K562 (cell line): ENCODE data around the gene HEATR1. TPM values are rescaled to one million over a fixed set of nuclear protein-coding genes. Genes with fewer than 3 reads are reported as not detected.

Source experiments
- ATAC-seq: fragments of 200-7000 bp; cut with Tn5 transposase; 3 replicates; pipeline ENCODE4 v1.9.1; 2020; ENCODE audit warnings: moderate library complexity
- BruUV-seq: library from RNA; stranded (reverse); fragments of 400-500 nt; replicated peaks from 2 replicates; lab custom pipeline; 2021; lab: Mats Ljungman, UMichigan
- CTCF ChIA-PET: fragments of 300-600 bp; formaldehyde crosslinking; extraction: SDS; loops from one replicate; lab custom pipeline; 2021; ENCODE audit warnings: low intra/inter-chr PET ratio; lab: Yijun Ruan, JAX
- POLR2A ChIA-PET: fragments of 300-600, 350-650 bp; sonication (Branson Sonifier 250); formaldehyde crosslinking; extraction: SDS; loops from one replicate; lab custom pipeline; 2021; ENCODE audit warnings: antibody characterized with exemption, inconsistent platforms; lab: Yijun Ruan, JAX
- DNase-seq, 4 experiments: peaks; one replicate each; pipeline versions ENCODE4 v3.0.0 to v3.0.0-alpha.2; 2011 to 2018; ENCODE audit warnings: low spot score in 3 of 4, mixed read lengths in 3 of 4; ENCODE audit errors: extremely low read depth in 1 of 4
- FAIRE-seq: peaks from 2 replicates; lab custom pipeline; 2011; peaks lifted over from hg19 to GRCh38; lab: Jason Lieb, UNC
- H2AFZ ChIP-seq: 2 replicates; pipeline ENCODE4 v1.6.0; 2011; ENCODE audit warnings: low read depth, low read length, control low read depth, inconsistent platforms
- H3K27ac ChIP-seq: fragments of 200-600 bp; 3 replicates; pipeline ENCODE4 v1.8.0; 2011; ENCODE audit warnings: low read depth, mild to moderate bottlenecking, control low read depth, inconsistent platforms, low read length, moderate library complexity, mixed read lengths; ENCODE audit errors: extremely low read depth
- H3K27me3 ChIP-seq, 2 experiments: fragments of 300-600 bp in 1 of 2; 2 replicates in 1 of 2; 3 replicates in 1 of 2; pipeline versions ENCODE4 v1.6.0 to v1.8.0; 2011; ENCODE audit warnings: inconsistent platforms in 2 of 2, low read length in 2 of 2, mild to moderate bottlenecking in 1 of 2, mixed read lengths in 1 of 2, moderate library complexity in 1 of 2; ENCODE audit not compliant: control insufficient read depth in 2 of 2, insufficient read depth in 2 of 2
- H3K36me3 ChIP-seq: fragments of 300-600 bp; 3 replicates; pipeline ENCODE4 v1.8.0; 2011; ENCODE audit warnings: mild to moderate bottlenecking, low read length, inconsistent platforms; ENCODE audit not compliant: control insufficient read depth, insufficient read depth
- H3K4me1 ChIP-seq, 2 experiments: fragments of 200-600 bp in 1 of 2; replicated peaks in 1 of 2; 2 replicates in 1 of 2; 3 replicates in 1 of 2; pipeline versions ENCODE4 v1.5.1 to v1.8.0; 2011; ENCODE audit warnings: inconsistent platforms in 2 of 2, low read length in 2 of 2, mild to moderate bottlenecking in 1 of 2, mixed read lengths in 1 of 2, moderate library complexity in 1 of 2; ENCODE audit not compliant: control insufficient read depth in 2 of 2, insufficient read depth in 2 of 2
- H3K4me2 ChIP-seq: 2 replicates; pipeline ENCODE4 v1.6.1; 2011; ENCODE audit warnings: low read length, control low read depth, inconsistent platforms, mixed read lengths; ENCODE audit not compliant: insufficient read depth
- H3K4me3 ChIP-seq: fragments of 200-600 bp; sonication (generic), shearing (Covaris generic); 2 replicates; pipeline ENCODE4 v1.5.1; 2016; ENCODE audit warnings: control low read depth, inconsistent platforms
- H3K79me2 ChIP-seq: fragments of 200-600 bp; 3 replicates; pipeline ENCODE4 v1.8.0; 2011; ENCODE audit warnings: low read length, inconsistent platforms; ENCODE audit not compliant: control insufficient read depth, insufficient read depth
- H3K9ac ChIP-seq, 2 experiments: 2 replicates each; pipeline versions ENCODE4 v1.6.0 to v1.6.1; 2011; ENCODE audit warnings: low read depth in 2 of 2, low read length in 2 of 2, control low read depth in 1 of 2, inconsistent platforms in 1 of 2, mild to moderate bottlenecking in 1 of 2, mixed read lengths in 1 of 2; ENCODE audit not compliant: insufficient read depth in 1 of 2
- H3K9me1 ChIP-seq: one replicate; pipeline ENCODE4 v1.6.0; 2011; ENCODE audit warnings: inconsistent platforms, mild to moderate bottlenecking, low read length, moderate library complexity; ENCODE audit not compliant: control insufficient read depth, insufficient read depth
- H3K9me3 ChIP-seq: replicated peaks from 2 replicates; pipeline ENCODE4 v1.5.1; 2011; ENCODE audit warnings: low read depth, low read length, inconsistent platforms; ENCODE audit not compliant: control insufficient read depth, insufficient read depth
- H4K20me1 ChIP-seq: replicated peaks from 2 replicates; pipeline ENCODE4 v1.6.1; 2011; ENCODE audit warnings: low read length, inconsistent platforms, mixed read lengths; ENCODE audit not compliant: control insufficient read depth, insufficient read depth
- ASH1L ChIP-seq: fragments of 450-650 bp; IDR thresholded peaks from 2 replicates; pipeline ENCODE4 v1.6.1; 2018; ENCODE audit warnings: borderline replicate concordance, mild to moderate bottlenecking, low read depth; ENCODE audit not compliant: partially characterized antibody
- ATF3 ChIP-seq, 2 experiments: fragments of 450-650 bp in 1 of 2; sonication (generic) in 1 of 2; formaldehyde crosslinking in 1 of 2; IDR thresholded peaks in 1 of 2; conservative IDR thresholded peaks in 1 of 2; 2 replicates each; pipeline versions ENCODE4 v1.6.1 to v1.8.1; 2016 to 2023; ENCODE audit warnings: mild to moderate bottlenecking in 2 of 2, moderate library complexity in 2 of 2, inconsistent platforms in 1 of 2, missing genetic modification reagents in 1 of 2
- ATF7 ChIP-seq: fragments of 450-650 bp; IDR thresholded peaks from 2 replicates; pipeline ENCODE4 v1.7.1; 2014; ENCODE audit warnings: mild to moderate bottlenecking, moderate library complexity
- CBFA2T2 ChIP-seq: fragments of 450-650 bp; conservative IDR thresholded peaks from 2 replicates; pipeline ENCODE4 v1.6.1; 2017; ENCODE audit warnings: mild to moderate bottlenecking
- CBFA2T3 ChIP-seq: fragments of 450-650 bp; IDR thresholded peaks from 2 replicates; pipeline ENCODE4 v1.6.1; 2017
- CREB5 ChIP-seq: fragments of 250-450 bp; sonication (Bioruptor Pico); IDR thresholded peaks from 2 replicates; pipeline ENCODE4 v1.5.0; 2020; ENCODE audit warnings: mild to moderate bottlenecking
- JUND ChIP-seq, 2 experiments: IDR thresholded peaks; 2 replicates in 1 of 2; 3 replicates in 1 of 2; pipeline ENCODE4 v1.6.1; 2011; ENCODE audit warnings: borderline replicate concordance in 2 of 2, low read depth in 2 of 2, low read length in 2 of 2, improper control_type of control experiment in 1 of 2, missing biosample characterization in 1 of 2, missing genetic modification characterization in 1 of 2, missing genetic modification reagents in 1 of 2
- KAT8 ChIP-seq: fragments of 450-650 bp; IDR thresholded peaks from 2 replicates; pipeline ENCODE4 v1.6.1; 2016; ENCODE audit warnings: low read depth, mild to moderate bottlenecking
- PRPF4 ChIP-seq: fragments of 200-400 bp; formaldehyde crosslinking; IDR thresholded peaks from one replicate; pipeline ENCODE4 v1.6.1; 2017; ENCODE audit warnings: low read length, low read depth, mild to moderate bottlenecking; ENCODE audit not compliant: insufficient read depth, poor library complexity, severe bottlenecking
- SIRT6 ChIP-seq: IDR thresholded peaks from one replicate; pipeline ENCODE4 v1.6.1; 2012; ENCODE audit warnings: low read depth, mild to moderate bottlenecking, control low read depth, inconsistent platforms, low read length, moderate library complexity
- TBL1XR1 ChIP-seq, 2 experiments: IDR thresholded peaks; 2 replicates each; pipeline ENCODE4 v1.6.1; 2012; ENCODE audit warnings: improper control_type of control experiment in 2 of 2, low read length in 2 of 2, mild to moderate bottlenecking in 1 of 2
- WGBS: fragments of 100-300 bp; shearing (Covaris generic); methylation state at CpG from one replicate; pipeline ENCODE4 v1.1.6; 2016; ENCODE audit warnings: low coverage, mixed read lengths; ENCODE audit not compliant: insufficient coverage; ENCODE audit errors: missing lambda C conversion rate; 5-methylcytosine and 5-hydroxymethylcytosine counted together
- in situ Hi-C: fragments of 300-500 bp; cut with MboI; formaldehyde crosslinking; loops from 4 replicates; pipeline ENCODE4 v1.15.0; 2018; ENCODE audit warnings: inconsistent platforms, mixed read lengths
- intact Hi-C: fragments of 100-400 bp; cut with micrococcal nuclease; formaldehyde crosslinking; loops from 2 replicates; pipeline ENCODE4 v1.14.2; 2022
- polyA plus RNA-seq, 8 experiments: library from polyadenylated mRNA; depleted of rRNA in 4 of 8; stranded (reverse) in 5 of 8; unstranded in 3 of 8; fragments of >200 nt; fragmentation: Nextera tagmentation in 2 of 8; fragmentation: Illumina TruSeq in 1 of 8; extraction: Ambion mirVana in 2 of 8; extraction: Trizol in 1 of 8; gene quantifications; 2 replicates each; pipeline versions ENCODE4 v1.2.1 to v1.2.3, GENCODE V29; 2011 to 2014; ENCODE audit warnings: inconsistent platforms in 1 of 8, missing spikeins in 1 of 8
- total RNA-seq, 7 experiments: library from RNA; depleted of rRNA in 6 of 7; stranded (reverse); fragments of >200 nt in 6 of 7; fragmentation: Illumina TruSeq in 2 of 7; extraction: Trizol in 2 of 7; gene quantifications; 2 replicates each; pipeline versions ENCODE4 v1.2.1 to v1.2.3, GENCODE V29; 2011 to 2021; ENCODE audit warnings: low replicate concordance in 1 of 7

Gene HEATR1
- total and polyA plus RNA-seq, 9 of the 15 experiments (the other 6 are each of a cell fraction or from before 2014, with no cell fraction given): 28.3 to 108 (median 50.9) TPM

GRCh38 chr1:236507022-236507700 lies 97.2 kb downstream of the HEATR1 start:
- H3K4me1 ChIP-seq: peaks cover 9 to 13% of the 10 kb centered on the region in 2 experiments; a peak in 3 of 5 replicates
- POLR2A ChIA-PET: interaction anchor here (0.6 to 1.4 kb wide), 2 partner anchors 10 to 221 kb away, joined by 3 to 7 read pairs; no protein-coding TSS in a partner anchor
- intact Hi-C loops: no loop called here

More at GRCh38 chr1:236507022-236507700, 97.2 kb downstream of the HEATR1 start:
- Histone ChIP-seq H3K4me2 (no peak overlapping the region), H2AFZ (no peak overlapping the region), H3K27ac (no peak overlapping the region), H4K20me1 (no peaks in the 10 kb centered on the region), H3K27me3 (no peaks in the 10 kb centered on the region), H3K9me3 (no peaks in the 10 kb centered on the region), H3K36me3 (no peaks in the 10 kb centered on the region), H3K9me1 (no peaks in the 10 kb centered on the region), H3K9ac (no peak overlapping the region), H3K79me2 (no peaks in the 10 kb centered on the region), H3K4me3 (no peak overlapping the region)
- no peak for DNase-seq
- in situ Hi-C loops: no loop called here
- peak; percentile 11 for FAIRE-seq
- no peak for ATAC-seq
- no TSS peak for BruUV-seq
- CTCF ChIA-PET: no interaction called here
- 41% methylated on average over 4 of the region's 5 CpGs for WGBS
- TF ChIP-seq CREB5 (CRISPR knock-in tag): no peak
- TF ChIP-seq JUND (IDR thresholded peaks at IDR 0.05; ENCODE audit: borderline replicate concordance, low read depth, low read length): peak; percentile 60; the same call in 1 of the 2 replicates
- TF ChIP-seq JUND (tag; IDR thresholded peaks at IDR 0.05; ENCODE audit: borderline replicate concordance, low read depth, low read length): peak; percentile 82; the same call in 2 of the 3 replicates
- no peak for TF ChIP-seq ASH1L
- TF ChIP-seq CBFA2T3: peak; percentile 60
- TF ChIP-seq TBL1XR1 (IDR thresholded peaks at IDR 0.05; ENCODE audit: low read length in 2 of 2): no peak
- no peak for TF ChIP-seq SIRT6
- no peak for TF ChIP-seq KAT8
- TF ChIP-seq ATF7: peak; percentile 81
- peak; percentile 24; the same call in 1 of the 2 replicates for TF ChIP-seq CBFA2T2
- no peak for TF ChIP-seq PRPF4
- TF ChIP-seq ATF3 (IDR thresholded peaks at IDR 0.05): peak; percentile 69
- TF ChIP-seq ATF3 (CRISPR knock-in tag; conservative IDR thresholded peaks at IDR 0.05): no peak
